LNCaP clone FGC (cell line): Measurements from ENCODE around the gene ARHGEF1.

Source experiments
- DNase-seq: peaks from one replicate; pipeline ENCODE4 v3.0.0-alpha.2; 2011; ENCODE audit warnings: low read depth
- H3K4me3 ChIP-seq: 2 replicates; pipeline ENCODE4 v1.5.1; 2011; ENCODE audit warnings: mild to moderate bottlenecking, low read depth, low read length, control low read depth
- TF ChIP-seq, protein P1 (sequence below): IDR thresholded peaks from 2 replicates; pipeline ENCODE4 v1.5.1; 2012; ENCODE audit warnings: mild to moderate bottlenecking; ENCODE audit not compliant: control insufficient read depth, insufficient read depth; ENCODE audit errors: extremely low read depth

Gene ARHGEF1

DNA sequence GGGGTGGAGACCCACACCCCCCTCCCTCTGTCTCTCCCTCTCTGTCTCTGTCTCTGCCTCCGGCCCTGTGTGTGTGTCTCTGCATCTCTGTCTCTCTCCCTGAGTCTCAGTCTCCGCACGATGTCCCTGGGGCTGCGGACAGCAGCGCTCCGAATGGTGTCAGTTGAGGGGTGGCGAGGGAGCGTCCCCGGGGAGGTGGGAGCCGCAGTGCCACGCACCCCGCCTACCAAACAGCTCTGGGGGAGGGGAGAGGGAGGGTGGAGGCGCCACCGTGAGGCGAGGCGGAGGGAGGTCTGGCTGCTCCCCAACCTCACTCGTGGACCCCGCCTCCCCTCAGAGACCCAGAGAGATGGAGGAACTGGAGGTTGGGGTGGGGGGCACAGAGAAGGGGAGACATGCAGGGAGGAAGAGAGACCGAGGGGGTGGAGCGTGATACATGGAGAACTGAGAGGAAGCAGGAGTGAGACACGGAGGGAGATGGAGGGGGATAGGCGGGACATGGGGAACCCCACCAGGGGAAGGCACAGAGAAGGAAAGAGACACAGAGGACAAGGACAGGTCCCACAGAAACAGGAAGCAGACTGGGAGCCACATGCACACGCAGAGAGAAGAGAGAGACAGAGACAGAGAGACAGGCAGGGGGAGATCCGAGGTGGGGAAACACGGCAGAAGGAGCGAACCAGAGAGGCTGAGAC lies 38.0 kb downstream of the ARHGEF1 start:
- DNase-seq: no peak
- H3K4me3 ChIP-seq: no peak overlapping the region
- TF ChIP-seq, protein P1, sequence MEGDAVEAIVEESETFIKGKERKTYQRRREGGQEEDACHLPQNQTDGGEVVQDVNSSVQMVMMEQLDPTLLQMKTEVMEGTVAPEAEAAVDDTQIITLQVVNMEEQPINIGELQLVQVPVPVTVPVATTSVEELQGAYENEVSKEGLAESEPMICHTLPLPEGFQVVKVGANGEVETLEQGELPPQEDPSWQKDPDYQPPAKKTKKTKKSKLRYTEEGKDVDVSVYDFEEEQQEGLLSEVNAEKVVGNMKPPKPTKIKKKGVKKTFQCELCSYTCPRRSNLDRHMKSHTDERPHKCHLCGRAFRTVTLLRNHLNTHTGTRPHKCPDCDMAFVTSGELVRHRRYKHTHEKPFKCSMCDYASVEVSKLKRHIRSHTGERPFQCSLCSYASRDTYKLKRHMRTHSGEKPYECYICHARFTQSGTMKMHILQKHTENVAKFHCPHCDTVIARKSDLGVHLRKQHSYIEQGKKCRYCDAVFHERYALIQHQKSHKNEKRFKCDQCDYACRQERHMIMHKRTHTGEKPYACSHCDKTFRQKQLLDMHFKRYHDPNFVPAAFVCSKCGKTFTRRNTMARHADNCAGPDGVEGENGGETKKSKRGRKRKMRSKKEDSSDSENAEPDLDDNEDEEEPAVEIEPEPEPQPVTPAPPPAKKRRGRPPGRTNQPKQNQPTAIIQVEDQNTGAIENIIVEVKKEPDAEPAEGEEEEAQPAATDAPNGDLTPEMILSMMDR: no peak

DNA sequence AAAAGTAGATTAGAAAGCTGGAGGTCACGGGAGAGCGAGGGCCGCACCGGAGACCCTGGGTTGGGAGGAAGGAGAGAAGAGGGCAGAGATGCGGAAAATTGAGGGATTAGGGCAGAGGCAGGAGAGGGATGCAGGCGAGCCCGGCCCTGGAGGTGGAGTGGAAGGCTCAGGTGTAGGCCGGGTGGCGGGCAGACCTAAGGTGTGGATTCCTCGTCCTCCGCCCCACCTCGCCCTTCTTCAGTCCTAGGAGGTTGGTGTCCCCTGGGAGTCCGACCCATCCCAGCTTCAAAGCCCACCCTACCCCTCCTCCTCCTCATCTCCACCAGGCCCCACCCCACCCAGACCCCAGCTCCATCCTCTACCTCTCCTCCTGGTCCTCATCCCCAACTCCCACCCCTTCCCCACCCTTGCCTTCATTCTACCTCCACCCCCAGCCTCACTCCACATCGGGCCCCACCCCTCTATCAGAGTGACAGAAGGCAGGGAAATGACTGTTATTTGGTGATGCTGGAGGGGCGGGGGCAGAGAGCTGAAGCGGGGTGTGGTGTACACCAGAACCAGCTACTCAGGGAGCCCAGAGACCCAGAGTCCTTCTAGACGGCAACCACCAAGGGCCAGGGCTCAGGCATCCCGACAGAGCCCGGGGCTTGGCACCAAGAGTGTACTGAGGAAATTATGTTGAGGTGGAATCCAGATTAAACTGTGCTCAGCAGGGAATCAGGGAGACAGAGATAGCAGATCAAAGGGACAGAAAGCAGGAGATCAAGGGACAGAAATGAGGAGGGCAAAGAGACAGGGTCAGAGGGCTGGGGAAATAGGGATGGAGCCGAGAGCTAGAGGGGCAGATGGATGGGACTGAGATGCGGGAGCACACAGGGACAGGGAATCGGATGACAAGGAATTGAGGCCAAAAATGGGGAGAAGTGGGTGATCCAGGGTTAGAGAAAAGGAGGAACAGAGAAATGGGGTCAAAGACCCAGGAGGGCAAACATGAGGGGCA lies 38.9 kb downstream of the ARHGEF1 start:
- no peak overlapping the region for H3K4me3 ChIP-seq
- no peak for DNase-seq
- TF ChIP-seq, protein P1: no peak

DNA sequence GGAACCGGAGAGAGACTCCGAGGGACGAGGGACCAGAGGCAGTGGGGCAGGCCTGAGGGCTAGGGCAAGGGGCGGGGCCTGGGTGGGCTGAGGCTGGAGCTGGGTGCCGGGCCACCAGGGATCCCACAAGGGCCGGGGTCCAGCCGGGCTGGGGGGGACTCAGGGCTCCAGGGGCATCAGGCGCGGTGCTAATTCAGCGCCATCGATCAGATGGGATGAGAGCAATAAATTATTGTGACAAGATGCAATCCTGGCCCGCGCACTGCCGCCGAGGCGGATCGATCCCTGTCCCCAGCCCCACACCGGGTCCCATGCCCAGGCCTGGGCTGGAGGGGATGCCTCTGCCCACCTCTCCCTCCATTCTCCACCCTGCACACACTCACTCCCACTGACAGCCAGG lies 39.6 kb downstream of the ARHGEF1 start:
- no peak for DNase-seq
- no peak overlapping the region for H3K4me3 ChIP-seq
- TF ChIP-seq, protein P1: no peak

DNA sequence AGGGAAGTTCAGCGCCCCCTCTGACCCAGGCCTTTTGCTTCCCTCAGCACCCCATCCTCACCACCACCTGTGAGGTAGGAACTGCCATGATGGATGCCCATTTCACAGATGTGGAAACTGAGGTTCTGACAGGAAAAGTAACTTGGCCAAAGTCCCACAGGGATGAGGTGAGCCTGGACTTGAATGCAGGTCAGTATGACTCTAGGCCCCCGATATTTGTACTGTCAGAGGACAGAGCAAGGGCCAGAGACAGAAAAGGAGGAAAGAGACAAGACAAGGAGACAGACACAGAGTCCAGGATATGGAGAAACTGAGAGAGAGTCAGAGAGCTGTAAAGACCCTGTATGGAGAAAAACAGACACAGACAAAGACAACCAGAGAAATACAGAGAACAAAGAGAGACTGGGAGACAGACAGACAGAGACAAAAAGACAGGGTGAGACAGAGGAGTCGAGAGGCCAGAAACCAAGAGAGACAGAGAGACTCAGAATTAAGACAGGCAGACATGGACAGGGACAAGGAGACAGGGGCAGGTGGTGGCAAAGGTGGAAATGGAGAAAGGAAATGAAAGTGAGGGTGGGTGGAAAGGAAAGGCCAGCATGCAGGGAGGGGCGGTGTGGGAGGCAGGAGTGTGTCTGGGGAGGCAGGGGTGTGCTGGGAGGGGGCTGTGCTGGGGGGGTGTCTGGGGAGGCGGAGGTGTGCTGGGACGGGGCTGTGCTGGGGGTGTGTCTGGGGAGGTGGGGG lies 40.2 kb downstream of the ARHGEF1 start:
- no peak for DNase-seq
- no peak overlapping the region for H3K4me3 ChIP-seq
- TF ChIP-seq, protein P1: no peak

DNA sequence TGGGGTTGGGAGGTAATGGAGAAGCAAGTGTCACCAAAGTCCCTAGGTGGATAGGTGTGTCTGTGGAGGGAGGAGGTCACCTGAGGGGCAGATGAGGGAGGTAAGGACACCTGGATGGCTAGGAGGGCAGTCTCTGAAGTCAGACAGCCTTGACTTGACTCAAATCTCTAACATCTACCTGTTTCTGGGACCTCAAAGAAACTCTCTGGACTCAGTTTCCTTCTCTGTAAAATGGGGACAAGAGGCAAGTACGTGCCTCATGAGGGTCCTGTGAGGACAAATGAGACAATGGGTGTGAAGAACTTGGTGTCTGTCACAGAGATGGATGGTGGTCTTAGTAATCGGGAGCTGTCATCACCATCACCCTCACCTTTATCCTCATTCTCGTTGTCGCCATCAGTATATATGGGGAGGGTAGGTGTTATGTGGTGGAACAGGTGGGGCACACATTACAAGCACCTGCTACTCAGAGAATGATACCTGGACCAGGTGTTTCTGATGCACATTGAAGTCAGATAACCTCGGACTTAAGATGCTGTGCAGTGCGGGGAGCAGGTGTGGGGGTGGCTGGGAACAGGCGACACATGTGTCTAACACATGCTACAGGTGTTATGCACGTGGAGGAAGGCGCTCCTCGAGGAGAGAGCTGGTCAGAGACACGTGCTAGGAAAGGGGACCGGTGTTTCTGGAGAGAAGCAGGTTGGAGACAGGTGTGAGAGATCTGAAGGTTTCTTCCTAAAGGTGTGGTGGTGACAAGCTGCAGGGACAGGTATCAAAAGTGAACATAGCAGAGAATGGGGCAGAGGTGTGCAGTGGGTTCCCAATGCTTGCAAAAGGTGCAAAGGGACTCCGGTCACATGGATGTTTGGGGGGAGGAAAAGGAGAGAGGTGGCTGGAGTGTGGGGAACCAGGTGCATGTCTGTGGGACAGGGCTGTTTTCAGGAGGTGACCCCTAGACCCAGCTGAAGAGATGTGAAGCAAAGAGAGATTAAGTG lies 41.5 kb downstream of the ARHGEF1 start:
- no peak for DNase-seq
- H3K4me3 ChIP-seq: no peak overlapping the region
- TF ChIP-seq, protein P1: no peak
